ENCODE measurements around the gene LPAR1. TPM values are rescaled to one million over a fixed set of nuclear protein-coding genes. Genes with fewer than 3 reads are reported as not detected.

Gene LPAR1
- total and polyA plus RNA-seq, 2 of the 8 experiments (the other 6 are each of a cell fraction or from before 2014, with no cell fraction given) = 3.4 to 5.1 TPM

DNA sequence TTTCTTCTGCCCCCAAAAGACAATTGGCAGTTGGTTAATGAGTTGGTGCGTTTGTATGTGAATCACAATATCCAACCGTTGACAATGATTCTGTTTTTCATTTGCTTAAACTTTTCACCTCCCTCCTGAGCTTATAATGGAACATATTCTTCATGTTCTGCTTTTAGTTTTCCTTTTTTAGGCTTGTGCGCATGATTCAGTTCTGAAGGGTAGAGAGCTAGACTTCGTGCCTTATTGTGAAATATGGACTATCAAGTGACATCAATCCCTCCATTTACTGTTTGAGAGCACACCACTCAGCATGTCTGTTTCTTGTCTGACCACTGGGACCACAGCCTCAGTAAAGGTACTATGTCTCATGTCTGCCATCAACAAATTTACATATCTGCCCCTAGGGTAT is 30.5 kb upstream of the LPAR1 start:
- no peak overlapping the region for H3K23ac ChIP-seq (ENCODE audit: insufficient read length)
- H2BK15ac ChIP-seq (ENCODE audit: low read length) = no peak overlapping the region
- no peaks in the 10 kb centered on the region for H4K20me1 ChIP-seq (replicated peaks in 1 of 2; ENCODE audit: control insufficient read depth in 1 of 2, insufficient read depth in 2 of 2, low read length in 2 of 2)
- H3K9ac ChIP-seq (replicated peaks in 1 of 4; ENCODE audit: extremely low read depth in 1 of 4, low read depth in 3 of 4, low read length in 3 of 4) = no peak overlapping the region
- no peaks in the 10 kb centered on the region for H3K9me3 ChIP-seq (ENCODE audit: insufficient read depth in 2 of 2, low read depth in 1 of 2, low read length in 1 of 2)
- H2BK12ac ChIP-seq (ENCODE audit: low read depth, low read length) = no peak overlapping the region
- H2AK5ac ChIP-seq (ENCODE audit: low read depth, low read length) = no peak overlapping the region
- no peak overlapping the region for H3K4ac ChIP-seq (replicated peaks; ENCODE audit: insufficient read length, low read depth, low read length)
- no peak overlapping the region for H3K18ac ChIP-seq (ENCODE audit: extremely low read depth, low read length)
- H2BK120ac ChIP-seq (replicated peaks; ENCODE audit: low read depth, low read length) = no peak overlapping the region
- H2BK20ac ChIP-seq (ENCODE audit: low read length) = no peak overlapping the region
- no peak overlapping the region for H3K14ac ChIP-seq (ENCODE audit: insufficient read length)
- no peaks in the 10 kb centered on the region for H3K79me1 ChIP-seq (ENCODE audit: low read depth, low read length)
- no peaks in the 10 kb centered on the region for H3K27me3 ChIP-seq (replicated peaks in 1 of 4; ENCODE audit: control insufficient read depth in 3 of 4, extremely low read depth in 1 of 4, insufficient read depth in 3 of 4, low read length in 3 of 4)
- TF ChIP-seq FOSL1 (IDR thresholded peaks at IDR 0.05; ENCODE audit: insufficient read depth, low read depth, low read length) (no peak), JUND (IDR thresholded peaks at IDR 0.05; ENCODE audit: low read length) (no peak), SIRT6 (IDR thresholded peaks at IDR 0.05; ENCODE audit: low read length) (no peak), RNF2 (IDR thresholded peaks at IDR 0.05; ENCODE audit: borderline replicate concordance, low read depth, low read length, missing control alignments, poor library complexity, severe bottlenecking) (no peak), TAF1 (IDR thresholded peaks at IDR 0.05; ENCODE audit: low read depth, low read length) (no peak), RBBP5 (IDR thresholded peaks at IDR 0.05; ENCODE audit: borderline replicate concordance, low read depth, low read length) (no peak), CTBP2 (IDR thresholded peaks at IDR 0.05; ENCODE audit: borderline replicate concordance, insufficient read depth, insufficient read length, low read length) (no peak), SRF (IDR thresholded peaks at IDR 0.05; ENCODE audit: low read depth, low read length) (no peak), TAF7 (optimal IDR thresholded peaks at IDR 0.05; ENCODE audit: borderline replicate concordance, low read depth, low read length) (no peak), KDM4A (IDR thresholded peaks at IDR 0.05; ENCODE audit: low read depth, low read length, severe bottlenecking) (no peak)
- no peak overlapping the region for H3K4me3 ChIP-seq (ENCODE audit: extremely low read depth in 1 of 4, insufficient read depth in 2 of 4, low read depth in 3 of 4, low read length in 4 of 4)
- DNase-seq (ENCODE audit: low read depth in 1 of 2, low spot score in 2 of 2) (no peak), FAIRE-seq (no peak)
- ChIA-PET CTCF (ENCODE audit: partially characterized antibody) (interaction anchor here (0.6 to 0.7 kb wide), 2 partner anchors 10 to 257 kb away, joined by 3 read pairs; no protein-coding TSS in a partner anchor), POLR2A (ENCODE audit: partially characterized antibody) (no interaction called here)
- H4K5ac ChIP-seq (ENCODE audit: insufficient read length, low read depth, low read length) = no peak overlapping the region
- H4K8ac ChIP-seq (ENCODE audit: extremely low read depth, insufficient read depth, low read length) = no peak overlapping the region
- H3K79me2 ChIP-seq (ENCODE audit: control insufficient read depth in 1 of 2, insufficient read depth in 2 of 2, low read length in 2 of 2) = no peaks in the 10 kb centered on the region
- H3K4me2 ChIP-seq (ENCODE audit: insufficient read depth in 1 of 2, low read depth in 2 of 2, low read length in 2 of 2) = no peak overlapping the region
- H4K91ac ChIP-seq (replicated peaks; ENCODE audit: insufficient read length, low read length) = no peak overlapping the region
- no peaks in the 10 kb centered on the region for H3K36me3 ChIP-seq (ENCODE audit: control insufficient read depth in 2 of 4, insufficient read depth in 4 of 4, low read length in 3 of 4)
- H2AFZ ChIP-seq (ENCODE audit: low read length) = no peak overlapping the region
- no peak overlapping the region for H3K56ac ChIP-seq (replicated peaks; ENCODE audit: insufficient read length, low read depth, low read length)
- 98% methylated on average over 4 of the region's 4 CpGs; no CpG with 5 or more reads in 1 of the 2 experiments for WGBS, 2 experiments (ENCODE audit: extremely low coverage in 1 of 2, insufficient coverage in 1 of 2, insufficient read length in 1 of 2, insufficient replicate concordance in 2 of 2, low coverage in 1 of 2, low lambda C conversion rate in 2 of 2, missing lambda C conversion rate in 1 of 2)
- no peak overlapping the region for H3K27ac ChIP-seq (ENCODE audit: low read depth, low read length)
- no peak overlapping the region for H2BK5ac ChIP-seq (ENCODE audit: low read depth, low read length)
- H3K4me1 ChIP-seq (replicated peaks in 1 of 4; ENCODE audit: control insufficient read depth in 3 of 4, insufficient read depth in 4 of 4, low read length in 3 of 4) = no peaks in the 10 kb centered on the region
- H3K23me2 ChIP-seq (ENCODE audit: low read depth, low read length) = no peaks in the 10 kb centered on the region
